SKM-1 (cell line): Measurements from ENCODE around the gene LYPD4.
A peak's percentile ranks its signal among the peaks of the same experiment; 100 is the strongest.

Source experiments
- DNase-seq: peaks from one replicate; lab custom pipeline; 2025; ENCODE audit not compliant: unreplicated experiment; lab: John Stamatoyannopoulos, UW

LYPD4 gene

GRCh38 chr19:41853344-41853743 is 8.9 kb upstream of the LYPD4 start:
- no peak for DNase-seq

DNA sequence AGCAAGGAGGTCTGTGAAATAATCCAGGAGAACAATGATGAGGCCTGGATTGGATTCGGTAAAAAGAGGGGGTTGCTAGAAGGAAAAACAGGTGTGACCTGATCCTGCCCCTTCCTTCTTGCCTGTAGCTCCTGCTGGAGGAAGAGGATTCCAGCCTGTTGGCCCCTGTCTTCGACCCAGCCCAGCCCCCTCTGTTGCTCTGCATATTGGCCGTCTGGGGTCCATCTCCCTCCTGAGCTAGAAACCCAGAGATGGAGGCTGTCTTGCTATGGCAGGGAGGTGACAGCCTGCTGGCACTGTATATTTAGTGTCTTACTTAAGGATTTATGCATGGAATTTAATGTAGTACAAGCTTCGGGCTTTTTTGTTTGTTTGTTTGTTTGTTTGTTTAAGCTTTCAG is 7.0 kb upstream of the LYPD4 start:
- DNase-seq, result no peak

DNA sequence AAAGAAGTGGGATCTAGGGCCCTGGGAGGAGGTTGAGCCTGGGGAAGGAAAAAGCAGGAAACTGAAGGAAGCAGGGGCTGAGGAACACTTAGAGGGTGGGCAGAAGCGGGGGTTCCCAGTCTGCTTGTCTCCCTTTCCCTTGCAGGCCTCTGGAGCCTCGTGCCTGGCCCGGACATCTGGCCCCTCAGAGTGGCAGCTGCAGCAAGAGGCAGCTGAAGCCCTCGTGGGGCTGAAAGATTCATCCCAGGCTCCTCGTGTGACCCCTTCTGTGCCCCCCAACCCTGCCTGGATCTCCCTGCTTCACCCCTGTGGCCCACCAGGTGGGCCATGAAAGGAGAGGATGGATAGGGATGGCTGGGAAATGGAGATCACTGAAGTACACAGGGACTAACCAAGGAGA is 5.9 kb upstream of the LYPD4 start:
- DNase-seq, result no peak

DNA sequence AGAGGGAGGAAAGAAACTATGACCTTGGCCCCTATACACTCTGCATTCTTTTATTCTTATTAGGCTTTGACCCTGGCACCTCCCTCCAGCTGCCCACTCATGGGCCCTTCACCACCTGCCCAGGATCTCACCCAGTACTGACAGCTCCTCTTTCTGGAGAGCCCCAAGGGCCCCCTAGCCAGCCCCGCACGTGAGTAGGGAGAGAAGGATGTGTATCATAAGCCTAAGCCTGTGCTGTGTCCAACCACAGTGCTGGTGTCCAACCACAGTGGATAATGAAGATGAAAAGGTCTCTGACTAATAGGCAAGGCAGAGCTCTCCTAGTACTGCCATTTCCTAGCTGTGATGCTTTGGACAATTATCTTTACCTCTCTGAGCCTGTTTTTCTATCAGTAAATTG is 4.6 kb upstream of the LYPD4 start:
- no peak for DNase-seq

DNA sequence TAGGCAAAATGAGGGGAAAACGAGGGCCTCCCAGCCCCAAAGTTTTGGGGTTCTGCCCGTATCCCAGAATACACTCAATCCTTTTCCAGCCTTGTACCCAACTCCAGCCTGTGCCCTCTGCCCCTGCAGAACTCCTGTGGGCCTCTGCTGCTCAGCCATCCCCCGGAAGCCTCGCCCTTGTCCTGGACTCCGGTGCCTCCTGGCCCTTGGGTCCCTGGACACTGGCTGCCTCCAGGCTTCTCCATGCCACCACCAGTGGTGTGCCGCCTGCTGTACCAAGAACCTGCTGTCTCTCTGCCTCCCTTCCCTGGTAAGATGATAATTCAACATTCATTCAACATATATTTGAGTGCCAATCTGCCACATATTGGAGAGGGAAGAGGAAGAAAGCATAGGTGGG is 4.2 kb upstream of the LYPD4 start:
- DNase-seq, result no peak

GRCh38 chr19:41847351-41848105 is 3.0 kb upstream of the LYPD4 start:
- no peak for DNase-seq

GRCh38 chr19:41845051-41845590 is 638 bp upstream of the LYPD4 start:
- no peak for DNase-seq

DNA sequence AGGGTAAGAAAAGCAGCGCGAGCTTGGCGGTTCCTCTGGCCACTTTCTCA is 343 bp upstream of the LYPD4 start, which contains the start of gene DMRTC2:
DMRTC2 (plus strand) TSS at position 42 of the 50 bp plus-strand sequence. CDS start 2,387 bp downstream, outside the sequence.
- no peak for DNase-seq

- no peak for DNase-seq
These were observed 1.1 kb downstream of the LYPD4 start for GRCh38 chr19:41843371-41843770.

- DNase-seq, result no peak
These were observed 5.3 kb downstream of the LYPD4 start for GRCh38 chr19:41839211-41839610.

DNA sequence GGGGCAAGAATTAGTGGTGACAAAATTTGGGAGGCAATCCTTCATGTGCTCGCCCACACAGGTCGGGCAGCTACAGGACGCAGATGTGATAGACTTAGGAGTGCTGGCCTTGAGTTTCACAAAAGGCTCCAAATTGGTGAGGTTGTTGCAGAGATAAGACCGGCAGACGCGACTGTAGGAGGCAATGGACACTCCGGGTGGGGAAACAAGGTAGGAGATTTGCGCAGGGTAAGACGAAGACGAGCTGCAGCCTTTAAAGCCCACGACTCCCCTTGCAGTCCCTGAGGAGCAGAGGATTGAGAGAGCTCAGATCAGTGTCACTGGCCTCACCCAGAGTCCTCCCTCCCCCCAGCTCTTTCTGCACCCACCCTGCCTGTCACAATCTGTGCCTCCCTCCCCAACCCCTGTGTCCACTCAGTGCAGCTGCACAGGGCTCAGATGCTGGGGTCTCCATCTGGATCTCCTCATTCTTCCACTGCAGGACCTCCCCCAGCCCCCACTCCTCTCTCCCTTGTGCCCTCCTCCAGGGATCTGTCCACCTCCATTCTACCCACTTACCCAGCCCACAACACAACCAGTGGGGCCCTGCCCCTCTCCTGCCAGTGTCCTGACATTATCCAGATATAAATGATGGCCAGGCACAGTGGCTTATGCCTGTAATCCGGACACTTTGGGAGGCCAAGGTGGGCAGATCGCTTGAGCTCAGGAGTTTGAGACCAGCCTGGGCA is 6.3 kb downstream of the LYPD4 start:
- DNase-seq, result no peak

DNA sequence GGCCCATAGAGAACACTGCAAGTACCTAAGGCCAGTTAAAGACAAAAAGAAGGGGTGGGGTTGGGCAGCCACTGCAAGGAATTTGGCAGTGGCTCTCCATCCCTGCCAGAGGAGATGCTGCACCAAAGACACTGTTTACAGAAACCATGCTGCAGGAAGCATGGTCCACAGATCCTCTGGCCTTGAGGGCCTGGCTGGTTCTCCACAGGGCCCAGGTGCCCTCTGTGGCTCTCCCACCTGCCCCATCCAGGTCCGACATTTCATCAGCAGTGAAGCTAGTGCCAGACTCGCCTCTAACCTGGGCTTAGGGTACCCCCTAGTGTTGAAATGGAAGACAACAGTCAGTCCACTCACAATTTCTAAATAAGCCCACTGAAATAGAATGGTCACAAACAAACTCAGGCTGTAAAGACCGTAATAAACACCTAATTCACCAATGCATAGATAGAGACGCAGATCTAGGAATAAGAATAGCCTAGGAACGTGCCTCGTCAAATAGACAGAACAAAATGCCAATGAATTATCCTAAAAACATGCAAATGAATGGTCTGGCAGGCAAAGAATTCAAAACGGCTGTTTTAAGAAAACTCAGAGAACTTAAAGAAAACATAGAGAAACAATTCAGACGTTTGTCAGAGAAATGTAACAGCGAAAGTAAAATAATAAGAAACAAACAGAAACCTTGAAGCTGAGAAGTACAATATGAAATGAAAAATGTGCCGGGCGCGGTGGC is 23.3 kb downstream of the LYPD4 start:
- no peak for DNase-seq

DNA sequence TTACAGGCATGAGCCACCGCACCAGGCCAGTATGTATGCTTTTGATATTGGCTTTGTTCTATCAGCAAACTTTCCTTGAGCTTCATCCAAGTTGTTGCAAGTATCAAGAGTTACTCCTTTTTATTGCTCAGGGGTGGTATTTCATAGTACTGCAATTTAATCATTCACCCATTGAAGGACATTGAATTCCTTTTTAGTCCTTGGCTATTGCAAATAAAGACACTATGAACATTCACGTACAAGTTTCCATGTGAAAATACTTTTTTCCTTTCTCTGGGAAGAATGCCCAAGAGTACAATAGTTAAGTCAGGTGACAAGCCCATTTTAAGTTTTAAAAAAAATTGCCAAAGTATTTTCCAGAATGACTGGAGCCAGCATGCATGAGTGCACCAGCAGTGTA is 27.7 kb downstream of the LYPD4 start:
- no peak for DNase-seq

- DNase-seq, result no peak
These were observed 29.2 kb downstream of the LYPD4 start for GRCh38 chr19:41815301-41815700.

DNA sequence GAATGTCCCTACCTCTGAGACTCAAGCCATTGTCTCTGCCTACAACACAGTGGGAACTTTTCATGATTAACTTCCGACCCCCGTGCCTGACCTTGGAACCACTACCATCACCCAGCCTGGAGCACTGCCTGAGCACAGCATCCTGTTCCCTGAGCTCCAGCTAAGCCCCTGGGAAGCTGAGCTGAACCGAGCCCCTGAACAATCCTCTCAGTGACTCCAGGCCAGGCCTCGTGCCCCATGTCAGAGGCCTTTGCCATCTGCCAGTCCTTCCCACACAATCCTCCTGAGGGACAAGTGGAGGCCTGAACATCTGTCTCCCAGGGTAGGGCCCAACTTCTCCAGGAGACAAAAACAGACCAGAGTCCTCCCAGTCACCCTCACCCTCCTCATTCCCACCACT is 30.6 kb downstream of the LYPD4 start:
- no peak for DNase-seq

- no peak for DNase-seq
These were observed 32.5 kb downstream of the LYPD4 start for GRCh38 chr19:41811981-41812380.

GRCh38 chr19:41811036-41811435 is 33.4 kb downstream of the LYPD4 start:
- peak; percentile 31 for DNase-seq

- no peak for DNase-seq
These were observed 34.2 kb downstream of the LYPD4 start for GRCh38 chr19:41810301-41810700.

DNA sequence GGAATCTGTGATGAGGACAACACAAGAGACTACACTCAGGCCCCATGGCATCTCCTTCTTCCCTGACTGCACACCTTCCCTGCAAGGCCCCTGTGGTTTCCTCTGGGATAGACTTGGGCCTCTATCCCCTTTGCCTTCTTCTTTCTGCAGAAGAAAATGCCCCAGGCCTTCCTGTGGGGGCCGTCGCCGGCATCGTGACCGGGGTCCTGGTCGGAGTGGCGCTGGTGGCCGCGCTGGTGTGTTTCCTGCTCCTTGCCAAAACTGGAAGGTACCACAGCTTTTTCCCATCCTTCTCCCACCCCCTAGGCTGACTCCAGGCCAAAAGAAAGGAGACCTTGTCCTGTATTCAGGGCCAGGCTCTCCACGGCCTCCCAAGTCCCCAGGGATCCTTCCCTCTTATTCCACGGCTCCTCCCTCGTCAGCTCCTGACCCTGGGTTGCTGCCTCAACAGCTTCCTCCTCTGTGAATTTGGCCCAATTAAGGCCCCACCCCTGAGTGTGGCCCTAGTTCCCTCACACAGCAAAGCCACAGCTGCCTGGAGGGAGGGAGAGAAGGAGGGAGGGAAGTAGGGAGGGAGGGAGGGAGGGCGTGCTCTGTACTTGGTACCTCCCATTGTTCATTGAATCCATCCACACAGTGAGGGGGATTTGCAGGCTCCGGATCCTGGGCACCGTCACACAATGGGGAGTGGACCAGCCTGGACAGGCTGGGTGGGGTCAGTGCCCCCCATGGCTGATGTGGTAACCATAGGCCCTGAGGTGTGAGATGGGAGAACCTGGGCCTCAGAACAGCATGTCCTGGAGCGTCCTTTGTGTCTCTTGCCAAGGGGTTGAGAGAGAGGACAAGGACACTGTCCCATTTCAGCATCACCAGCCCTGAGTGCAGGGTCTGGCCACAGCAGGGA is 35.6 kb downstream of the LYPD4 start:
- DNase-seq, result peak; percentile 34

DNA sequence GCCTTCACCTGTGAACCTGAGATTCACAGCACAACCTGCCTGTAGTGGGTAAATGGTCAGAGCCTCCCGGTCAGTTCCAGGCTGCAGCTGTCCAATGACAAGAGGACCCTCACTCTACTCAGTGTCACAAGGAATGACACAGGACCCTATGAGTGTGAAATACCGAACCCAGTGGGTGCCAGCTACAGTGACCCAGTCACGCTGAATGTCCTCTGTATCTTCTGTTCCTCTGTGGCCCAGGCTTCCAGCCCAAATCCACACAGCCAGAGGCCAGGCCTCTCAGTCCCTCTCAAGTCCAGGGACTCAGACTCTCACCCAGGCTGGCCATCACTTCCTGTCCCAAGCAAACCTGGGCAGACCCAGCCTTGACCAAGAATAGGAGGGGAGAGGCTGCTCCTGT is 37.3 kb downstream of the LYPD4 start:
- no peak for DNase-seq

- DNase-seq, result no peak
These were observed 40.1 kb downstream of the LYPD4 start for GRCh38 chr19:41804336-41804735.
